GM19193 (cell line): ENCODE data around the gene PKN2.

Experiments used
- POLR2A ChIP-seq: IDR thresholded peaks from 4 replicates; pipeline ENCODE4 v1.6.1; 2011; ENCODE audit not compliant: insufficient read depth, insufficient read length; ENCODE audit errors: extremely low read depth

Gene PKN2

GRCh38 chr1:88741413-88741812 is 57.3 kb downstream of the PKN2 start:
- no peak for TF ChIP-seq POLR2A

GRCh38 chr1:88742531-88742930 is 58.5 kb downstream of the PKN2 start:
- no peak for TF ChIP-seq POLR2A

GRCh38 chr1:88744142-88744541 is 60.1 kb downstream of the PKN2 start:
- no peak for TF ChIP-seq POLR2A

GRCh38 chr1:88746916-88747315 is 62.8 kb downstream of the PKN2 start:
- TF ChIP-seq POLR2A = no peak

- no peak for TF ChIP-seq POLR2A
Observed at GRCh38 chr1:88751714-88752113, 67.6 kb downstream of the PKN2 start.

- no peak for TF ChIP-seq POLR2A
Observed at GRCh38 chr1:88753506-88753905, 69.4 kb downstream of the PKN2 start.

GRCh38 chr1:88763649-88764406 is 79.8 kb downstream of the PKN2 start:
- no peak for TF ChIP-seq POLR2A

GRCh38 chr1:88768187-88768586 is 84.1 kb downstream of the PKN2 start:
- TF ChIP-seq POLR2A = no peak

- TF ChIP-seq POLR2A = no peak
Observed at GRCh38 chr1:88768816-88769215, 84.7 kb downstream of the PKN2 start.

- TF ChIP-seq POLR2A = no peak
Observed at GRCh38 chr1:88773540-88774150, 89.6 kb downstream of the PKN2 start.

- no peak for TF ChIP-seq POLR2A
Observed at GRCh38 chr1:88774151-88774556, 90.1 kb downstream of the PKN2 start.

GRCh38 chr1:88777604-88778149 is 93.6 kb downstream of the PKN2 start:
- no peak for TF ChIP-seq POLR2A

GRCh38 chr1:88779880-88780279 is 95.8 kb downstream of the PKN2 start:
- no peak for TF ChIP-seq POLR2A

- no peak for TF ChIP-seq POLR2A
Observed at GRCh38 chr1:88780485-88780884, 96.4 kb downstream of the PKN2 start.

- TF ChIP-seq POLR2A = no peak
Observed at GRCh38 chr1:88783145-88783544, 99.1 kb downstream of the PKN2 start.

GRCh38 chr1:88784551-88784950 is 100.5 kb downstream of the PKN2 start:
- no peak for TF ChIP-seq POLR2A
